HG03280 (cell line): ENCODE results near the gene C20orf204.

ENCODE experiments used
- ATAC-seq: cut with Tn5 transposase; IDR thresholded peaks from one replicate; pipeline ENCODE4 v1.9.1; 2021; ENCODE audit warnings: mild to moderate bottlenecking, moderate library complexity; ENCODE audit not compliant: unreplicated experiment

C20orf204 gene

GRCh38 chr20:64069614-64070243 lies 33.7 kb downstream of the C20orf204 start:
- ATAC-seq = no peak

GRCh38 chr20:64070244-64070993 lies 34.4 kb downstream of the C20orf204 start:
- ATAC-seq = no peak

- no peak for ATAC-seq
Observed at GRCh38 chr20:64071341-64072332, 35.7 kb downstream of the C20orf204 start.

GRCh38 chr20:64072498-64073063 lies 36.6 kb downstream of the C20orf204 start:
- ATAC-seq = no peak

- no peak for ATAC-seq
Observed at GRCh38 chr20:64073476-64074183, 37.6 kb downstream of the C20orf204 start.

- no peak for ATAC-seq
Observed at GRCh38 chr20:64074184-64074789, 38.3 kb downstream of the C20orf204 start.

GRCh38 chr20:64074963-64075362 lies 39.0 kb downstream of the C20orf204 start:
- ATAC-seq = no peak

- no peak for ATAC-seq
Observed at GRCh38 chr20:64075556-64075955, 39.6 kb downstream of the C20orf204 start.

- ATAC-seq = no peak
Observed at GRCh38 chr20:64076061-64076997, 40.3 kb downstream of the C20orf204 start.

GRCh38 chr20:64077094-64077493 lies 41.1 kb downstream of the C20orf204 start:
- ATAC-seq = no peak

- ATAC-seq = no peak
Observed at GRCh38 chr20:64077541-64077875, 41.5 kb downstream of the C20orf204 start.

- ATAC-seq = no peak
Observed at GRCh38 chr20:64077876-64078551, 42.0 kb downstream of the C20orf204 start.

GRCh38 chr20:64078934-64079272 lies 42.9 kb downstream of the C20orf204 start:
- no peak for ATAC-seq

GRCh38 chr20:64079273-64080012 lies 43.5 kb downstream of the C20orf204 start, which contains the start of gene RGS19:
RGS19 (minus strand) TSS chr20:64079518; CDS start chr20:64076886, 2,632 bp downstream.
- peak; percentile 56 for ATAC-seq

GRCh38 chr20:64080013-64080812 lies 44.2 kb downstream of the C20orf204 start, which contains the start of gene OPRL1:
OPRL1 (plus strand) TSS chr20:64080082; CDS start chr20:64092721, 12,639 bp downstream.
- ATAC-seq = no peak

- ATAC-seq = no peak
Observed at GRCh38 chr20:64080813-64081623, 45.0 kb downstream of the C20orf204 start.
